HL-60 (cell line): ENCODE results near the gene CAMTA1.

ENCODE experiments used
- DNase-seq, 2 experiments: peaks; one replicate each; pipeline ENCODE4 v3.0.0-alpha.2; 2010 to 2020; ENCODE audit warnings: low read depth in 1 of 2, low spot score in 1 of 2
- H3K27ac ChIP-seq: fragments of 250-450 bp; sonication (Bioruptor Pico); replicated peaks from 2 replicates; pipeline ENCODE4 v1.5.1; 2020; ENCODE audit warnings: mild to moderate bottlenecking, moderate library complexity
- H3K27me3 ChIP-seq: fragments of 250-450 bp; sonication (Bioruptor Pico); 2 replicates; pipeline ENCODE4 v1.5.1; 2021; ENCODE audit warnings: mild to moderate bottlenecking, moderate library complexity; ENCODE audit not compliant: insufficient read depth, poor library complexity, severe bottlenecking
- H3K4me3 ChIP-seq: replicated peaks from 2 replicates; pipeline ENCODE4 v1.5.1; 2011; ENCODE audit warnings: mild to moderate bottlenecking, control low read depth, low read length; ENCODE audit not compliant: insufficient read depth
- CTCF ChIP-seq: IDR thresholded peaks from one replicate; pipeline ENCODE4 v1.5.1; 2011; ENCODE audit warnings: low read length, control low read depth, inconsistent platforms; ENCODE audit not compliant: insufficient read depth
- GABPA ChIP-seq: IDR thresholded peaks from 2 replicates; pipeline ENCODE4 v1.6.1; 2012; ENCODE audit warnings: low read depth
- POLR2AphosphoS5 ChIP-seq: IDR thresholded peaks from 2 replicates; pipeline ENCODE4 v1.6.1; 2012; ENCODE audit warnings: low read depth
- SPI1 ChIP-seq: IDR thresholded peaks from 2 replicates; pipeline ENCODE4 v1.6.1; 2012; ENCODE audit warnings: low read depth, mild to moderate bottlenecking, borderline replicate concordance
- TF ChIP-seq, protein P1 (sequence below): IDR thresholded peaks from 2 replicates; pipeline ENCODE4 v1.6.1; 2012; ENCODE audit warnings: low read depth; ENCODE audit not compliant: insufficient replicate concordance

Gene CAMTA1

GRCh38 chr1:7557301-7557891 lies 772.1 kb downstream of the CAMTA1 start:
- Histone ChIP-seq H3K27ac (no peak overlapping the region), H3K4me3 (no peak overlapping the region), H3K27me3 (no peaks in the 10 kb centered on the region)
- TF ChIP-seq POLR2AphosphoS5 (no peak), CTCF (no peak), SPI1 (no peak), GABPA (no peak)
- TF ChIP-seq, protein P1, sequence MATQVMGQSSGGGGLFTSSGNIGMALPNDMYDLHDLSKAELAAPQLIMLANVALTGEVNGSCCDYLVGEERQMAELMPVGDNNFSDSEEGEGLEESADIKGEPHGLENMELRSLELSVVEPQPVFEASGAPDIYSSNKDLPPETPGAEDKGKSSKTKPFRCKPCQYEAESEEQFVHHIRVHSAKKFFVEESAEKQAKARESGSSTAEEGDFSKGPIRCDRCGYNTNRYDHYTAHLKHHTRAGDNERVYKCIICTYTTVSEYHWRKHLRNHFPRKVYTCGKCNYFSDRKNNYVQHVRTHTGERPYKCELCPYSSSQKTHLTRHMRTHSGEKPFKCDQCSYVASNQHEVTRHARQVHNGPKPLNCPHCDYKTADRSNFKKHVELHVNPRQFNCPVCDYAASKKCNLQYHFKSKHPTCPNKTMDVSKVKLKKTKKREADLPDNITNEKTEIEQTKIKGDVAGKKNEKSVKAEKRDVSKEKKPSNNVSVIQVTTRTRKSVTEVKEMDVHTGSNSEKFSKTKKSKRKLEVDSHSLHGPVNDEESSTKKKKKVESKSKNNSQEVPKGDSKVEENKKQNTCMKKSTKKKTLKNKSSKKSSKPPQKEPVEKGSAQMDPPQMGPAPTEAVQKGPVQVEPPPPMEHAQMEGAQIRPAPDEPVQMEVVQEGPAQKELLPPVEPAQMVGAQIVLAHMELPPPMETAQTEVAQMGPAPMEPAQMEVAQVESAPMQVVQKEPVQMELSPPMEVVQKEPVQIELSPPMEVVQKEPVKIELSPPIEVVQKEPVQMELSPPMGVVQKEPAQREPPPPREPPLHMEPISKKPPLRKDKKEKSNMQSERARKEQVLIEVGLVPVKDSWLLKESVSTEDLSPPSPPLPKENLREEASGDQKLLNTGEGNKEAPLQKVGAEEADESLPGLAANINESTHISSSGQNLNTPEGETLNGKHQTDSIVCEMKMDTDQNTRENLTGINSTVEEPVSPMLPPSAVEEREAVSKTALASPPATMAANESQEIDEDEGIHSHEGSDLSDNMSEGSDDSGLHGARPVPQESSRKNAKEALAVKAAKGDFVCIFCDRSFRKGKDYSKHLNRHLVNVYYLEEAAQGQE: no peak
- DNase-seq: no peak

GRCh38 chr1:7558041-7558461 lies 772.8 kb downstream of the CAMTA1 start:
- Histone ChIP-seq H3K4me3 (no peak overlapping the region), H3K27me3 (no peaks in the 10 kb centered on the region), H3K27ac (no peak overlapping the region)
- TF ChIP-seq, protein P1: no peak
- no peak for TF ChIP-seq SPI1
- TF ChIP-seq CTCF: no peak
- TF ChIP-seq POLR2AphosphoS5: no peak
- no peak for TF ChIP-seq GABPA
- DNase-seq: no peak

DNA sequence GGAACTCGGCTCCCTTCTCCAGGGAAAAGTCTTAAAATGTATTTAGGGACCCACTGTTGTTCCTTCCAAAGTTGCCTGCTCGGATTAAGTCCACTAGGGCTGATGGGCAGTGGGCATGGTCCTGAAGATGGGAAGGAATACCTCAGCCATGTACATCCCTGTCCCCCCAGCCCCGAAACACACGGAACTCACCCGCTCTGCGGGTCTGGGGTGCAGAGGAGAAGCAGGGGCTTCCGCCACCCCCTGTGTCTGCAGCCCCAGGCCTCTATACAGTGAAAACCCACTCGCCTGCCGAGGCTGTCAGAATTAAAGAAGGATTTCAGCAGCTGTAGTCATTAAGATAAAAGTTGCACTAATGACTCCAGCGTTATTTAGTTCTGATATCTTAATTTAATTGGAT lies 773.2 kb downstream of the CAMTA1 start:
- Histone ChIP-seq H3K27me3 (no peaks in the 10 kb centered on the region), H3K4me3 (no peak overlapping the region), H3K27ac (no peak overlapping the region)
- DNase-seq: no peak
- no peak for TF ChIP-seq GABPA
- no peak for TF ChIP-seq SPI1
- no peak for TF ChIP-seq POLR2AphosphoS5
- no peak for TF ChIP-seq CTCF
- TF ChIP-seq, protein P1: no peak
